SW 1271 (cell line): Measurements from ENCODE around the gene THADA.
A peak's percentile ranks its signal among the peaks of the same experiment; 100 is the strongest.

Source experiments
- DNase-seq, 2 experiments: peaks; one replicate each; lab custom pipeline; 2025; lab: John Stamatoyannopoulos, UW

Gene THADA

DNA sequence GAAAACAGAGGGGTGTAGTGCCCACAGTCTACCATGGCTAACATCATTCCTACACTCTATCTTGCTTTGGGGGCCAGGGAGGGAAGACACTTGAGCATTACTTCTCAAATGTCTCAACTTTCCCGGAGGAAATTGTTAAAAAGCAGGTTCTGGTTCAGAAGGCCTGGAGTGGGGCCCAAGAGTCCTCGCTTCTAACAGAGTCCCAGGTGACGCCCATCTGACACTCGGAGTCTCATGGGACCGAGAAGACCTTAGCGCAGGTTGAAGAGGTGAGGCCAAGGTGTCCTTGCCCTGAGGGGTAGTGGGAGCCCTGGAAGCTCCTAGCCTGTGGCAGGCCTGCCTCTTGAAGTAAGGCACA is 409.5 kb downstream of the THADA start:
- no peak for DNase-seq

DNA sequence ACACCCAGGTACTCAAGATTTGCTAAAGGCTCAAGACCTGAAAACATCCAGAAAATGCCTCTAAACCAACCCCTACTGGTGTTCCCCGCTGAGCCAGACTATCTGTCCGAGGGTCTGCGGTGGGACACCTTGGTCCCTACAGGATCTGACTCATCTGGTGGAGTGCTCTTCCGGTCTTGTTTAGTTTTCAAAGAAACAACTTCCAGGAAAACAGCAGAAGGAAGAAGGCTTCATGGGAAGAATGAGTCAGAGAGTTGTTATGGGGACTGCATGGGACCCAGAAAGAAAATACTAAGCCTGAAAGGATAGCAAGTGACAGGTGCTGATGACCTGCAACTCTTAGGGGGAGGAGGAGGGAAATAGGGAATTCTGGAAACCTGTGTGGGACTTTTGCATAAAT is 410.7 kb downstream of the THADA start:
- DNase-seq = no peak

DNA sequence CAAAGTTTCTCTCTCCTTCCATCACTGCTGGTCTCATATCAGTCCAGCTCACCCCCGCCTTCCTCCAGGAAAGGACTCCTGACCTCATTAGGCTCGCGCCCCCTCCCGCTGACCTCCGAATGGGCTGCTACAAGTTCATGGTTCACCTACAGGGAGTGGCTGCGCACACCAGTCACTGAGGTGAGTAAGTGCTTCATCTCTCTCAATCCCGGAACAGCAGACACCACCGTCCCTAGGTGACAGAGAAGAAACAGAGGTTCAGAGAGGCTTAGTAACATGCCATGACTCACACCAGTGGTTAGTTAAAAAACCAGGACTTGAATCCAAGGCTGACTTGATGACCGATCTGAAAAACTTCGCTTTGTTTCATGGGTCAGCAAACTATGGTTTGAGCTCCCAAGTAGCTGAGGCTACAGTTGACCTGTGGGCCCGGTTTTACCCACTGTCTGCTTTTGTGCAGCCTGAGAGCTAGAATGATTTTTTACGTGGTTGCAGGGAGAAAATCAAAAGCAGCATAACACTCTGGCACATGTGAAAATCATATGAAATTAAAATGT is 411.4 kb downstream of the THADA start:
- DNase-seq = peak in 1 of 2 experiments; percentile 13

DNA sequence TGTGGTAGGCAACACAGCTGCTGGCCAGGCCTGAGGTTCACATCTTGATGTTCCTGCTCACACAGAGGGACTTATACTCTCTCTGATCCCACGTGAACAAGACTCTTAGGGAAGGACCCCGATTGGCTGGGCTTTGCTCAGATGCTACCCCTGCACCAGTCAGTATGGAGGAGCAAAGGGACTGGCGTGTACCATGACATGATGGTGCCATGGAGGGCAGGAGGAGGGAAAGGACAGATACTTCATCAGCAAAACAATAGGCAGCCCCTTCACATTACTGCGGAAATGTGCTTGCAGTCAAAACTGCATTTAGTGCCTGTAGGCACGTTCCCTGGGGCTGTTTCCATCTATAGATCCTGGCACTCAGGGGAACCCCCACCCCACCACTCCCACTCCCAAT is 412.1 kb downstream of the THADA start:
- no peak for DNase-seq

DNA sequence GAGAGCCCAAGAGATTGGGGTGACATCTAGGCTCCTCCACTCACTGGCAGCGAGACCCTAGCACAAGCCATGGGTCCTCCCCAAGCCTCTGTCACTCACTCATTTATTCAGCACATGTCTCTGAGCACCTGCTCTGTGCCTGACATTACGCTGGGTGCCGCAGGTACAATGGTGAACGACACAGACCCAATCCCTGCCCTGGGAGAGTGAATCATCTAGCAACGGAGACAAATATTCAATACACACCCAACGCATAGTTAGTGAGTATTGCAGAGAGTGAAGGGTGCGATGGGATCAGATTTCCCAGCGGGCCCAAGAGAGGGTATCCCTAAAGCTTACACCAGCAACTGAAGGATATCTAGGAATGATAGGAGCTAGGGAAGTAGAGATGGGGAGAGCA is 414.9 kb downstream of the THADA start:
- DNase-seq = no peak
